NK-92 (cell line): ENCODE results near the gene MCRS1.

ENCODE experiments used
- DNase-seq: peaks from one replicate; lab custom pipeline; 2025; ENCODE audit not compliant: unreplicated experiment; lab: John Stamatoyannopoulos, UW

MCRS1 gene

DNA sequence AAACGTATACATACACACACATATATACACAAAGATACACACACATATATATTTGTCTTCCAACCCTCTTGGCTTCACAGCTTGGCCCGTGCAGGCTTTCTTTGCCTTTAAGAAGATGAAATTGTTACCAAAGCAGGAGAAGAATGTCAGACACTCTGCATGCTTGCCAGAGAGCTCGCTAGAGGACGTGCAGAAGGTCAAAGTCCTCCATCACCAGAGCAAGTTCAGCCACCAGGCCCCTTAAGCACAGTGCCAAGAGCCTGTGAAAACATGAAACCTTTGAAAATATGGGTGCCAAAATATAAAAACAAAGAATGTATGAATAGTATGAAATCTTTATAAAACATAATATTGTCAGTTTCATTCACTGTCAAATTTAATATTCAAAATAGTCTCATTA lies 14.9 kb upstream of the MCRS1 start:
- no peak for DNase-seq

- no peak for DNase-seq
Measured at GRCh38 chr12:49582201-49582600, 14.3 kb upstream of the MCRS1 start.

DNA sequence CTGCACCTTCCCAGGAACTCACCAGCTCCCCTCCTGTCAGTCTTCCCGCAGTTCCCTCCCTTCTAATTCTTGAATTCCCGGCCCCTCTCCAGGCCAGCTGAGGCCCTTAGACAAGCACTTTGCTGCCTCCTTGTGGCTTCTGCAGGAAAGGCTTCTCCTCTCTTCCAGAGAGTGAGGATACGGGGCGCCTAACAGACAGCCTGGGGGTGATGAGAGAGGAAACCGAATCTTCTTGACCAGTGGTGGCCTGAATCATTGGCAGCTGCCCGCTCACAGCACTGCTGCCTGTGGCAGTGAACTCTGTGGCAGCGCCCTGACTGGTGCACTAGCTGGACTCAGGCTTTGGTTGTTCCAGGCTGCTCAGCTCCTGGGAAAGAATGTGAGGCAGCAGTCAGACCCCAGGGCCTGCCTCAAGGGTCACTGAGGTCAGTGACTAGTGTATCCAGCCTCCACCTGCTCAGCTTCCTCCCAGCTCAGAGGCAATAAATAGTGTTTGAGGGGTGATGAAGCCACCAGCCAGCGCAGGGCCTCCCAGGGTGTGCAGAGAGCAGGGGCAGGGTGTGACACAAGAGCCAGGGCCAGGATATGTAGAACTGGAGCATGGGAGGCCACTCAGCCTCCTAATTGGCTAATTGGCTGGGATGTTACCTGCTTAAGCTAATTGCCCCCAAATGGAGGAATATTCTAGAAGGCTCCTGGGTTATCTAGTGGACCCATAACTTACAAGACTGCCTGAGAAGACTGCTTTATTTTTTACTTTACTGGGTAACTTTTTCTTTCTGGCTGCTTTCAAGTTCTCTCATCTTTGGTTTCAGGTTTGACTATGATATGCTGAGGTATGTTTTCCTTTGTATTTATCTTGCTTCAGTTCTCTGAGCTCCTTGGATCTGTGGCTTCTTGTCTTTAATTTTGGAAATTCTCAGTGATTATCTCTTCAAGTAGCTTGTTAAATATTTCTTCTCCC lies 12.9 kb upstream of the MCRS1 start:
- DNase-seq = no peak

- DNase-seq = no peak
Measured at GRCh38 chr12:49578471-49579112, 10.7 kb upstream of the MCRS1 start.

DNA sequence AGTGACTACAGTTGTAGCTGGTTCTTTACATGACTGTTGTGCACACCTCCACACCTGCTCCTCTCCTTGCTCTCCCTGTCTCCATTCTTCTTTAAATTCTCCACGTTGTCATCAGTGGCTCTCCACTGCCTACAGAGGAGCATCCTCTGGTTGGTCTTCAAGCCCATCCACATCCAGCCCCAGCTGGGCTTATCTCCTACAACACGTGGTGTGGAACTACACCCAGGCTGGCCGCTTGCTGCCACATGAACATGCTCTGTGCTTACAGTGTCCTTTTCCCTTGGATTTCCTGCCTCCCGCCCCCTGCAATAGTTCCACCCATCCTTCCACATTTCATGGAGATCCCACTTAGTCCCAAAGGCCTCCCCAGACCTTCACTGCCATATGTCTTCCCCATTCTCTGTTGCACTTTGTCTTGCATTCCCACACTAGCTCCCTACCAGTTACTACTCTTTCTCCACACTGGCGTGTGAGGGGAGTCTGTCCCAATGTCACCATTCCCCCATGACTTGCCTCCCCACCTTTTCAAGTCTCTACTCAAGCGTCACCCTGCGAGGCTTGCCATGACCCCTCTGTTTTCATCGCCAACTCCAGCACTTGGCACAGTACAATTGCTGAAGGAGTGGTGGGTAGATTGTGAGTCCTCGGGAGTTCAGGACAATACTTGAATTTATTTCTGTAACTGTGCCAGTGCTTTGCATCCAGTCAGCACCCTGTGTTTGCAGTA lies 9.8 kb upstream of the MCRS1 start:
- no peak for DNase-seq

GRCh38 chr12:49568442-49569162 lies 660 bp upstream of the MCRS1 start:
- DNase-seq = no peak

DNA sequence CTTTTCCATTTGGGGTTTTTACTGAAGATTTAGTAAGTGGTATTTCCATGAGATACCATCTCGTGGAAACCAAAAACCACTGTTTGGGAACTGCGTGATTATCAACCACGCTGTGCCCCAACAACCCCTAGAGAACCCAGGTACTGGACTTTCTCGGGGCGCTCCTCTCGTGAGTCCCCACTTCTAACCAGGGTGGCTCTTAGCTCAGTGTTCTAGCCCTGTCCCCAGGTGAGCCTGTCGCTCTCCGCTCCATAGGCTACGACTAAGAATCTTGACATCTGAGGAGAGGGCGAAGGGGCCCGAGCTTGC lies 686 bp downstream of the MCRS1 start:
- no peak for DNase-seq

DNA sequence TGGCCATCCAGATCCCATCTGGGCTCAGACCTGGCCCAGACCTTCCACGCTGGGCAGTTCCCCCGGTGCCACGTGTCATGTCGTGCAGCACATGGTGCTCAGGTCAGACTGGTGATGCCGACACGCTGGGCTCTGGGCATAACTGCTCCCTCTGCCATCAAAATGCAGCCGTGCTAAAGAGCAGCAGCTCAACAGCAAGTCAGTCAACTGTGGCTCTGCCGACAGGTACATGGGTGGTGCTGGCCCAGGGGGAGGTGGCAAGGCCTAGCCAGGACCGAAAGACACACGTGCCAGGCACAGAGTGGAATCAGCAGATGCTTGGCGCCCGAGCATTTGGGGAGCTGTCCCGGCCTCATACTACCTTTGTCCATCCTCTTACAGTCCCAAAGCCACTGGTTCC lies 1.6 kb downstream of the MCRS1 start:
- no peak for DNase-seq

GRCh38 chr12:49565406-49566265 lies 2.3 kb downstream of the MCRS1 start:
- DNase-seq = no peak

DNA sequence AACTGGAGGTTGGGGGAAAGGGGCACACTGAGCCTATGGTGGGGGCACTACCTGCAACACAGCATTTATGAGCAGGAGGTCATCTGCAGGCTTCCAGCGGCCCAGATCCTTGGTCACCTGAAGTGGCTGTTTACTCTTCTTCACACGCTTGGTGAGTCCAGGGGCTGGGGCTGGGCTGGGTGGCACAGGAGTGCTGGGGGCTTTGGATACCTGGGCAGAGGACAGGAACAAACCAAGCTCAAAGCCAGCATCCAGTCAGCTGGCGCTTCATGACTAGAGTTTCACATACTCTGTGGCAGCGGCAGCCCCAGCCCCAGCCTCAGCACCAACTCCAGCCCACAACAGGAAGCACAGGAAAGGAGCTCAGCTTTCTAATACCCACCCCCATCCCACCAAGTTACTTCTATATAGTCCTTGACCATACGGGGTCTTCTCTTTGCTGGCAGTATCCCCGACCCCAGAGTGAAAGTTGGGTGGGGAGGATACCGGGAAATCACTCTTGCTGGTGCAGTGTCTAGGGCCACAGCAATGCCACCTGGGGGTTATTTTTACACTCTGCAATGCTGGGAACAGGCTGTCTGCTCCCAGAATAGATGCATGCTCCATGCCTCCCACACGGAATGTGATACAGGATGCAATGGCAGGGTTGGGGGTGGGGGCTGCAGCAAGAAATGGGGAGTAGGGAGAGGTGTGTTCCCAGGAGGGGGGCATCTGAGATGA lies 3.1 kb downstream of the MCRS1 start:
- DNase-seq = no peak

DNA sequence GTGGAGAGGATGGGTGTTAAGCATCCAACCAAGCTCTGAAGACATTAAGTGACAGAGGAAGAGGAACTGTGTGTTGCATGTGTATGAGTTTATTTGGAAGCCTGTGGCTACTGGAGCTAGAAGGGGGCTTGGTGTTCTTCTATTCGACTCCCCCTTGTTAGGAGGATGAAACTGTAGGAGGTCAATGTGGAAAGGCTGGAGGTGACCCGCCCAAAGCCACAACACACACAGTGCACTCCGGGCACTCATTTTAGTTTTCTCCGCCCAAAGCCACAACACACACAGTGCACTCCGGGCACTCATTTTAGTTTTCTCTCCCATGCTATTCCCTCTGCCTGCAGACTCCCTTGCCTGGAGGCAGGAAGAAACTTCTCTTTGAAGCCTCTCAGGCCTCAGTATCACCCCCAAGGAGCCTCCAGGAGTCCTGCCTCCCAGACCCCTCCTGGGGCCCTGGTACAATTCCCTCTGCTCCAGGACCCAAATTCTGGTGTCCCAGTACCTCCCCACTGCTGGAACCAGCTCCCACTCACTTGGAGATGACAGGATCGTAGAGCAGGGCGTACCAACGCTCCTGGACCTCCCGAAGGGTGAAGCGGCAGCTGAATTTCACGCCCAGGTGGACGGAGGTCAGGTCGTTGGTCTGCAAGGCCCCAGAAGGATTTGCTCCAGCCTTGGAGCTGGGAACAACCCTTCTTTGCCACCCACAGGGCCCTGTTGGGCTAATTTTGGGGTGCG lies 3.8 kb downstream of the MCRS1 start:
- DNase-seq = no peak

- no peak for DNase-seq
Measured at GRCh38 chr12:49562831-49563230, 5.1 kb downstream of the MCRS1 start.

GRCh38 chr12:49562233-49562632 lies 5.7 kb downstream of the MCRS1 start:
- no peak for DNase-seq

DNA sequence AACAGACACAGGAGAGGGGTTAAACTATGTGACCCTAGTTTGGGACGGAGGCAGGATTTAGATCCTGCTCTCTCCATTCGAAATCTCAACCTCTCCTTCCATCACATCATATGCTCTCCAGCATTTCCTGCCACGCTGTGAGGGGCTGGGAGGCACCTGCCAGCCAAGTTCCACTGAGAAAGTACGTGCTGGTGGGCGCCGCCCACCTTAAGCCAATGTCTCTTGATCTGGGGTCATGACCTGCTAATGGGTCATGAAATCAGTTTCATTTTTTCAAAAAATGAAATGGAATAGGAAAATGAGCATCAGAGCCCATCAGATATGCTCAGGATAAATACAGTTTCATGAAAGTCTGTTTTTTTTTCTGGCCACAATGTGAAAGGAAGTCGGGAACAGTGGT lies 7.2 kb downstream of the MCRS1 start:
- no peak for DNase-seq

DNA sequence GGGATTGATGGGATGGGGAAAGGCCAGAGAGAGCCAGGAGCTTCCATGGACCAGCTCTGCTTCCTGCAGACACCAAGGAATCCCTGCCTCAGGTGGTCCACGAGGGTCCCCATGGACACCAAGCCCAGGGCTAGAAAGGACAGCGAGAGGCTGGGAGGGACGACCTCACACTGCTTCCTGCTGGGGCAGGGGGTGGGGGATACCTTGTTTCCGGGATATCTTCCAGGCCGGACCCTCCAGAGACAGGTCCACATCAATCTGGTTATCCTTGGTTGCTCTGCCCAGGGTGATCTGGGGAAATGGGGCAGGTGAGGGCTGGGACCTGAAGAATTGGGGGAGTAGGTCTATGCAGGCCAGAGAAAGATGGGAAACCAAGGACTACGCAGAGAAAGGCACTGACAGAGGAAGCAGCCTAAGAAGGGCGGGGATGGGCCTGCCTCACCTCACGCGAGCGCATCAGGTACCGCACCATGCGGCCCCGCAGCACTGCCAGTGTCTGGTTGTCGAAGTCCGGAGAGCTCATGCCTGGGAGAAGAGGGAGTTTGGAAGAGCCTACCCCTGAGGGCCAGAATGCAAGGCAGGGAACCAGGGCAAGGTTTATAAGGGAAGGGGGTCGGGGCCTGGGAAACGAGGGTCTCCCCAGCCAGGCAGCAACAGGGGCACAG lies 8.8 kb downstream of the MCRS1 start:
- DNase-seq = no peak

GRCh38 chr12:49558526-49558925 lies 9.4 kb downstream of the MCRS1 start:
- no peak for DNase-seq

DNA sequence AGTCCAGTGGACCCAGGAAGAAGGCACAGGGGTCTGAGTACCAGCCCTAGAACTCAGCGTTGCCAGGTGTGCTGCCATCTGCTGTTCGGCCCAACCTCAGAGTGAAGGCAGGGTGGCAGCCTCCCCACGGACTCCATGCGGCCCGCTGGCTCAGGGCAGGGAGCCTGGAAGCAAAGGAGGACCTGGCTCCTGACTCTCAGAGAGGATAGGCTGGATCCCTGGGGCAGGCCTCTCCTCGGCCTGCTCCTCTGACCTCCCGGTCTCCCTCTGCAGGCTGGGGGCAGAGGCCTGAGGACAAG lies 10.1 kb downstream of the MCRS1 start:
- no peak for DNase-seq

DNA sequence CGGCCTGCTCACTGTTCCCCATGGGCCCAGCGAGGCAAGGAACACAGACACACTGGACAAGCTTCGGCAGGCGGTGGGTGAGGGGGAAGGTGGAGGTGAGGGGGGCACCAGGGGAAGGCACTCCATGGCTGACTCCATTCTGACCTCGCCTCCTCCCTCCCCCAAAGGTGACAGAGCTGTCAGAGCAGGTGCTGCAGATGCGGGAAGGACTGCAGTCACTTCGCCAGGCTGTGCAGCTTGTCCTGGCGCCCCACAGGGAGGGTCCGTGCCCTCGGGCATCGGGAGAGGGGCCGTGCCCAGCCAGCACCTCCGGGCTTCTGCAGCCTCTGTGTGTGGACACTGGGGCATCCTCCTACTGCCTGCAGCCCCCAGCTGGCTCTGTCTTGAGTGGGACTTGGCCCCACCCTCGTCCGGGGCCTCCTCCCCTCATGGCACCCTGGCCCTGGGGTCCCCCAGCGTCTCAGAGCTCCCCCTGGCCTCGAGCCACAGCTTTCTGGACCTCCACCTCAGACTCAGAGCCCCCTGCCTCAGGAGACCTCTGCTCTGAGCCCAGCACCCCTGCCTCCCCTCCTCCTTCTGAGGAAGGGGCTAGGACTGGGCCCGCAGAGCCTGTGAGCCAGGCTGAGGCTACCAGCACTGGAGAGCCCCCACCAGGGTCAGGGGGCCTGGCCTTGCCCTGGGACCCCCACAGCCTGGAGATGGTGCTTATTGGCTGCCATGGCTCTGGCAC lies 10.6 kb downstream of the MCRS1 start:
- no peak for DNase-seq
